Measurements from ENCODE around the gene ATRNL1.

The ATRNL1 gene

DNA sequence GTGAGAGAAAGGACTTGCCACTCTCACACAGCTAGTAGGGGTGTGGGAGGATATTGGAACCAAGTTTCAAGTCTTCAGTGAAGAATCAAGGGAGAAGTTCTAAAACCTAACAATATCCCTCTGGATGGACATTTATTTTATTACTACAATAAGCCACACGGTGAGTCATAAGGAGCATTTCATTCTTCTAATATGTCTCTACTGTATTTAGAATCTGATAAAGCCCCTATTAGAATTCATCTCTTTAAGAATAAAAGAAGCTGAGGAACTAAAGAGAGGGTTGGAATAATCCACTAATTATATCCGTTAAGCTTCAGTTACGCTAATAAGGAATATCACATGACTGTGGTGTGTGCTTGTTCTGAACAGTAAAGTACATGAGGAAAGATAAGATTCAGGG is 40.9 kb upstream of the ATRNL1 start:
- no peak overlapping the region for H3K9ac ChIP-seq (ENCODE audit: low read depth, low read length)
- no peak for ATAC-seq (ENCODE audit: insufficient read depth, low read depth)
- no peaks in the 10 kb centered on the region for H3K4me1 ChIP-seq (ENCODE audit: insufficient read depth, low read length)
- TF ChIP-seq CTCF (IDR thresholded peaks at IDR 0.05; ENCODE audit: borderline replicate concordance, extremely low read depth, low read length, poor library complexity, severe bottlenecking), result no peak
- TF ChIP-seq EZH2 (IDR thresholded peaks at IDR 0.05; ENCODE audit: borderline replicate concordance, low read depth, low read length, severe bottlenecking), result no peak
- H3K9me3 ChIP-seq (ENCODE audit: insufficient read depth, low read length, severe bottlenecking), result no peaks in the 10 kb centered on the region
- H3K36me3 ChIP-seq (ENCODE audit: insufficient read depth, low read length), result no peaks in the 10 kb centered on the region
- H3K4me3 ChIP-seq (ENCODE audit: low read depth in 1 of 2, low read length in 2 of 2), result no peak overlapping the region
- H3K27ac ChIP-seq (ENCODE audit: low read length), result no peak overlapping the region
- peaks cover 23% of the 10 kb centered on the region for H3K27me3 ChIP-seq (ENCODE audit: insufficient read depth, low read length, poor library complexity)
- DNase-seq, result no peak
- no peak overlapping the region for H2AFZ ChIP-seq (ENCODE audit: low read depth, low read length)
- no peaks in the 10 kb centered on the region for H3K79me2 ChIP-seq (ENCODE audit: insufficient read depth, low read length)
- no peak overlapping the region for H3K4me2 ChIP-seq (ENCODE audit: insufficient read depth, low read length)
- no peaks in the 10 kb centered on the region for H4K20me1 ChIP-seq (ENCODE audit: insufficient read depth, low read length)

GRCh38 chr10:115052728-115053127 is 40.4 kb upstream of the ATRNL1 start:
- H4K20me1 ChIP-seq (ENCODE audit: insufficient read depth, low read length), result no peaks in the 10 kb centered on the region
- no peak overlapping the region for H3K9ac ChIP-seq (ENCODE audit: low read depth, low read length)
- no peaks in the 10 kb centered on the region for H3K79me2 ChIP-seq (ENCODE audit: insufficient read depth, low read length)
- H3K4me1 ChIP-seq (ENCODE audit: insufficient read depth, low read length), result no peaks in the 10 kb centered on the region
- no peak for DNase-seq
- H3K9me3 ChIP-seq (ENCODE audit: insufficient read depth, low read length, severe bottlenecking), result no peaks in the 10 kb centered on the region
- H2AFZ ChIP-seq (ENCODE audit: low read depth, low read length), result no peak overlapping the region
- no peak for TF ChIP-seq EZH2 (IDR thresholded peaks at IDR 0.05; ENCODE audit: borderline replicate concordance, low read depth, low read length, severe bottlenecking)
- no peak for TF ChIP-seq CTCF (IDR thresholded peaks at IDR 0.05; ENCODE audit: borderline replicate concordance, extremely low read depth, low read length, poor library complexity, severe bottlenecking)
- no peak overlapping the region for H3K27ac ChIP-seq (ENCODE audit: low read length)
- peaks cover 23% of the 10 kb centered on the region for H3K27me3 ChIP-seq (ENCODE audit: insufficient read depth, low read length, poor library complexity)
- ATAC-seq (ENCODE audit: insufficient read depth, low read depth), result no peak
- no peak overlapping the region for H3K4me2 ChIP-seq (ENCODE audit: insufficient read depth, low read length)
- no peak overlapping the region for H3K4me3 ChIP-seq (ENCODE audit: low read depth in 1 of 2, low read length in 2 of 2)
- no peaks in the 10 kb centered on the region for H3K36me3 ChIP-seq (ENCODE audit: insufficient read depth, low read length)

DNA sequence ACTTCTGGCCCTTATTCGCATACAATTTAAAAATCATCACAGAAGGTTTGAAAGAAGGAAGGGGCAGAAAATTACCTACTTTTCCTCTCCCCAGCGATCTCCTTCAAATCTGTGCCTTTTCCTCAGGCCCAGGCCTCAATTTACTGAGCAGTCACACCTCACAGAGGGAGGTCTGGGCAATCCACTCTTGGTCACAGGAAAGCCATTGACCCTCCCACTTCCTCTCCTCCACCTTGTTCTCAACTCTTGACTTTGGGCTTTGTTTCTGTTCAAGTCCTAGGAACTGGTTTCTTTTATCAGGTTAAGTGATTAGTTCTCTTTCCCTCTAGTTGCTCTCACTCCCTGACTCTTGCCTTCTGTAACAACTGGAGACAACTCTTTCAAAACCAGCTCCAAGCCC is 37.0 kb upstream of the ATRNL1 start:
- Histone ChIP-seq H3K4me2 (ENCODE audit: insufficient read depth, low read length) (no peak overlapping the region), H3K27me3 (ENCODE audit: insufficient read depth, low read length, poor library complexity) (peaks cover 30% of the 10 kb centered on the region), H3K4me1 (ENCODE audit: insufficient read depth, low read length) (no peaks in the 10 kb centered on the region), H2AFZ (ENCODE audit: low read depth, low read length) (no peak overlapping the region), H3K36me3 (ENCODE audit: insufficient read depth, low read length) (no peaks in the 10 kb centered on the region), H3K9ac (ENCODE audit: low read depth, low read length) (no peak overlapping the region), H3K4me3 (ENCODE audit: low read depth in 1 of 2, low read length in 2 of 2) (no peak overlapping the region), H3K79me2 (ENCODE audit: insufficient read depth, low read length) (no peaks in the 10 kb centered on the region), H3K9me3 (ENCODE audit: insufficient read depth, low read length, severe bottlenecking) (no peaks in the 10 kb centered on the region), H4K20me1 (ENCODE audit: insufficient read depth, low read length) (no peaks in the 10 kb centered on the region), H3K27ac (ENCODE audit: low read length) (no peak overlapping the region)
- TF ChIP-seq EZH2 (IDR thresholded peaks at IDR 0.05; ENCODE audit: borderline replicate concordance, low read depth, low read length, severe bottlenecking), result no peak
- TF ChIP-seq CTCF (IDR thresholded peaks at IDR 0.05; ENCODE audit: borderline replicate concordance, extremely low read depth, low read length, poor library complexity, severe bottlenecking), result no peak
- DNase-seq, result no peak
- ATAC-seq (ENCODE audit: insufficient read depth, low read depth), result no peak
